HepG2 (cell line): ENCODE results near the gene U2AF2. TPM values are rescaled to one million over a fixed set of nuclear protein-coding genes. Genes with fewer than 3 reads are reported as not detected.
A peak's percentile ranks its signal among the peaks of the same experiment; 100 is the strongest.

Experiments
- CTCF ChIP-seq: sonication (generic); formaldehyde crosslinking; IDR thresholded peaks from 2 replicates; pipeline ENCODE4 v1.5.0; 2020; ENCODE audit warnings: mild to moderate bottlenecking, missing genetic modification reagents, moderate library complexity
- DMTF1 ChIP-seq: sonication (generic); formaldehyde crosslinking; IDR thresholded peaks from 2 replicates; pipeline ENCODE4 v1.4.0; 2020; ENCODE audit warnings: mild to moderate bottlenecking, missing genetic modification reagents
- DR1 ChIP-seq: sonication (generic); formaldehyde crosslinking; IDR thresholded peaks from 2 replicates; pipeline ENCODE4 v1.8.0; 2021; ENCODE audit warnings: mild to moderate bottlenecking, missing genetic modification reagents, inconsistent platforms
- KDM3A ChIP-seq: IDR thresholded peaks from 2 replicates; pipeline ENCODE4 v1.6.1; 2018; ENCODE audit warnings: low read depth, missing compliant biosample characterization
- NR1H2 ChIP-seq: sonication (generic); formaldehyde crosslinking; IDR thresholded peaks from 2 replicates; pipeline ENCODE4 v1.8.1; 2022; ENCODE audit warnings: low read depth, missing genetic modification reagents, borderline replicate concordance
- NR2F6 ChIP-seq, 2 experiments: IDR thresholded peaks; 2 replicates each; pipeline ENCODE4 v1.6.1; 2016; ENCODE audit warnings: antibody characterized with exemption in 1 of 2, mild to moderate bottlenecking in 1 of 2
- PHB2 ChIP-seq: fragments of 450-650 bp; IDR thresholded peaks from 2 replicates; pipeline ENCODE4 v1.6.1; 2018; ENCODE audit not compliant: partially characterized antibody
- SRSF1 ChIP-seq: fragments of 200-400 bp; formaldehyde crosslinking; optimal IDR thresholded peaks from 2 replicates; pipeline ENCODE3; 2017; ENCODE audit warnings: mild to moderate bottlenecking, low read depth, low read length, moderate library complexity
- THAP8 ChIP-seq: sonication (generic); formaldehyde crosslinking; IDR thresholded peaks from 2 replicates; pipeline ENCODE4 v1.5.1; 2020; ENCODE audit warnings: missing genetic modification reagents, mild to moderate bottlenecking, borderline replicate concordance
- ZNF180 ChIP-seq: sonication (generic); formaldehyde crosslinking; IDR thresholded peaks from 2 replicates; pipeline ENCODE4 v1.4.0; 2020; ENCODE audit warnings: low read depth, missing genetic modification reagents, borderline replicate concordance
- ZNF256 ChIP-seq: sonication (generic); formaldehyde crosslinking; conservative IDR thresholded peaks from 2 replicates; pipeline ENCODE4 v1.4.0; 2020; ENCODE audit warnings: missing genetic modification reagents
- ZNF318 ChIP-seq: sonication (generic); formaldehyde crosslinking; IDR thresholded peaks from 2 replicates; pipeline ENCODE4 v1.4.0; 2020; ENCODE audit warnings: mild to moderate bottlenecking, missing genetic modification reagents
- polyA plus RNA-seq, 8 experiments: library from polyadenylated mRNA; depleted of rRNA in 3 of 8; stranded (reverse) in 7 of 8; unstranded in 1 of 8; fragments of >200 nt; fragmentation: Illumina TruSeq in 4 of 8; extraction: Trizol in 4 of 8; gene quantifications; 2 replicates each; pipeline versions ENCODE4 v1.2.1 to v1.2.3, GENCODE V29; 2011 to 2016; ENCODE audit warnings: low read depth in 4 of 8, missing spikeins in 1 of 8, mixed read lengths in 1 of 8; ENCODE audit not compliant: insufficient read depth in 1 of 8
- total RNA-seq, 5 experiments: library from RNA; depleted of rRNA; stranded (reverse); fragments of >200 nt; fragmentation: Illumina TruSeq; extraction: Trizol; gene quantifications; 2 replicates each; pipeline ENCODE4 v1.2.3, GENCODE V29; 2016; ENCODE audit warnings: low read depth in 1 of 5
- TF ChIP-seq, protein P1 (sequence below): sonication (generic); formaldehyde crosslinking; IDR thresholded peaks from 2 replicates; pipeline ENCODE4 v1.4.0; 2020; ENCODE audit warnings: missing genetic modification reagents

Gene U2AF2
- total and polyA plus RNA-seq, 2 of the 13 experiments (the other 11 are each of a cell fraction or from before 2014, with no cell fraction given), result 84.3 to 124 TPM

GRCh38 chr19:55654868-55655647 is at the start of gene U2AF2 (continued):
- TF ChIP-seq THAP8 (CRISPR knock-in tag) (no peak), DR1 (CRISPR knock-in tag) (no peak), NR1H2 (CRISPR knock-in tag) (no peak; the same call in 1 of the 2 replicates), ZNF256 (no peak), CTCF (CRISPR knock-in tag) (no peak; the same call in 1 of the 2 replicates), PHB2 (no peak), KDM3A (CRISPR knock-in tag) (peak; percentile 27; the same call in 1 of the 2 replicates), ZNF318 (no peak), NR2F6 (IDR thresholded peaks at IDR 0.05) (no peak), NR2F6 (CRISPR knock-in tag; IDR thresholded peaks at IDR 0.05) (no peak), SRSF1 (no peak), ZNF180 (CRISPR knock-in tag) (no peak), DMTF1 (CRISPR knock-in tag) (no peak)
- TF ChIP-seq, protein P1, sequence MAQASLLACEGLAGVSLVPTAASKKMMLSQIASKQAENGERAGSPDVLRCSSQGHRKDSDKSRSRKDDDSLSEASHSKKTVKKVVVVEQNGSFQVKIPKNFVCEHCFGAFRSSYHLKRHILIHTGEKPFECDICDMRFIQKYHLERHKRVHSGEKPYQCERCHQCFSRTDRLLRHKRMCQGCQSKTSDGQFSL (CRISPR knock-in tag), result peak; percentile 96; the same call in 1 of the 2 replicates
